ENCODE data around the gene GIGYF2. TPM values are rescaled to one million over a fixed set of nuclear protein-coding genes. Genes with fewer than 3 reads are reported as not detected.
A peak's percentile ranks its signal among the peaks of the same experiment; 100 is the strongest.

Gene GIGYF2
- total and polyA plus RNA-seq, 2 of the 13 experiments (the other 11 are each of a cell fraction or from before 2014, with no cell fraction given), result 44.9 to 73.5 TPM

- TF ChIP-seq ZXDC (CRISPR knock-in tag; IDR thresholded peaks at IDR 0.05) (peak; percentile 95), MXI1 (IDR thresholded peaks at IDR 0.05; ENCODE audit: borderline replicate concordance, low read depth, low read length) (no peak), ZNF3 (CRISPR knock-in tag; IDR thresholded peaks at IDR 0.05) (no peak), SNAPC4 (CRISPR knock-in tag; IDR thresholded peaks at IDR 0.05) (peak; percentile 48; the same call in 1 of the 2 replicates), ATF6 (CRISPR knock-in tag; conservative IDR thresholded peaks at IDR 0.05) (no peak), AHR (CRISPR knock-in tag; IDR thresholded peaks at IDR 0.05) (no peak; the same call in 1 of the 2 replicates), NKX3-1 (CRISPR knock-in tag; IDR thresholded peaks at IDR 0.05) (peak; percentile 37; the same call in 1 of the 2 replicates), ZBTB21 (CRISPR knock-in tag; IDR thresholded peaks at IDR 0.05) (no peak), MXD1 (CRISPR knock-in tag; IDR thresholded peaks at IDR 0.05) (no peak), HMG20B (CRISPR knock-in tag; conservative IDR thresholded peaks at IDR 0.05) (no peak), GTF2F1 (IDR thresholded peaks at IDR 0.05; ENCODE audit: low read length) (no peak), ZNF614 (CRISPR knock-in tag; IDR thresholded peaks at IDR 0.05; ENCODE audit: borderline replicate concordance) (no peak; the same call in 1 of the 2 replicates), PAF1 (CRISPR knock-in tag; IDR thresholded peaks at IDR 0.05) (no peak; the same call in 1 of the 2 replicates), CBX5 (CRISPR knock-in tag; IDR thresholded peaks at IDR 0.05; ENCODE audit: borderline replicate concordance) (no peak), GFI1 (CRISPR knock-in tag; IDR thresholded peaks at IDR 0.05; ENCODE audit: borderline replicate concordance) (no peak), MAF1 (CRISPR knock-in tag; IDR thresholded peaks at IDR 0.05; ENCODE audit: borderline replicate concordance) (no peak; the same call in 1 of the 2 replicates), MNT (IDR thresholded peaks at IDR 0.05) (no peak)
Observed at GRCh38 chr2:232871835-232872736, 175.0 kb downstream of the GIGYF2 start (continued).
